IPS-20b (cell line): ENCODE data around the gene MYLK4.

Experiments
- H3K27ac ChIP-seq: one replicate; pipeline ENCODE4 v1.5.1; 2013; ENCODE audit warnings: low read length
- H3K27me3 ChIP-seq: 2 replicates; pipeline ENCODE4 v1.6.1; 2013; ENCODE audit warnings: mild to moderate bottlenecking, low read length, inconsistent platforms; ENCODE audit not compliant: insufficient read depth
- H3K36me3 ChIP-seq: 2 replicates; pipeline ENCODE4 v1.6.1; 2013; ENCODE audit warnings: low read depth, mild to moderate bottlenecking, inconsistent platforms, low read length, moderate library complexity; ENCODE audit not compliant: insufficient read depth
- H3K4me1 ChIP-seq: 2 replicates; pipeline ENCODE4 v1.6.1; 2013; ENCODE audit warnings: mild to moderate bottlenecking, control low read depth, inconsistent platforms, low read length, moderate library complexity; ENCODE audit not compliant: insufficient read depth
- H3K4me3 ChIP-seq: 2 replicates; pipeline ENCODE4 v1.5.1; 2013; ENCODE audit warnings: mild to moderate bottlenecking, low read length, inconsistent platforms
- H3K9ac ChIP-seq: 2 replicates; pipeline ENCODE4 v1.6.1; 2013; ENCODE audit warnings: low read depth, mild to moderate bottlenecking, inconsistent platforms, low read length, moderate library complexity
- H3K9me3 ChIP-seq: 2 replicates; pipeline ENCODE4 v1.6.1; 2013; ENCODE audit warnings: mild to moderate bottlenecking, low read depth, low read length, inconsistent platforms; ENCODE audit not compliant: insufficient read depth

Gene MYLK4

DNA sequence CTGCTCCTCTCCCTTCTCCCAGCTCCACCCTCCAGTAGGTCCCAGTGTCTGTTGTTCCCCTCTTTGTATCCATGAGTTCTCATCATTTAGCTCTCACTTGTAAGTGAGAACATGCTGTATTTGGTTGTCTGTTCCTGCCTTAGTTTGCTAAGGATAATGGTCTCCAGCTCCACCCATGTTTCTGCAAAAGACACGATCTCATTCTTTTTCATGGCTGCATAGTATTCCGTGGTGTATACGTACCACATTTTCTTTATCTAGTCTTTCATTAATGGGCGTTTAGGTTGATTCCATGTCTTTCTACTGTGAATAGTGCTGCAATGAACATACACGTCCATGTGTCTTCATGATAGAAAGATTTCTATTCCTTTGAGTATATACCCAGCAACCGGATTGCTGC lies 136.6 kb downstream of the MYLK4 start:
- no peak overlapping the region for H3K27ac ChIP-seq
- no peak overlapping the region for H3K4me3 ChIP-seq
- no peaks in the 10 kb centered on the region for H3K4me1 ChIP-seq
- H3K9ac ChIP-seq = no peak overlapping the region
- no peaks in the 10 kb centered on the region for H3K9me3 ChIP-seq
- no peaks in the 10 kb centered on the region for H3K27me3 ChIP-seq
- H3K36me3 ChIP-seq = no peaks in the 10 kb centered on the region
